HG03095 (cell line): ENCODE results near the gene DPYD.

Source experiments
- ATAC-seq: cut with Tn5 transposase; IDR thresholded peaks from one replicate; pipeline ENCODE4 v1.9.1; 2021; ENCODE audit warnings: moderate library complexity; ENCODE audit not compliant: unreplicated experiment

Gene DPYD

GRCh38 chr1:97844552-97845089 lies 76.2 kb downstream of the DPYD start:
- ATAC-seq, result no peak

- no peak for ATAC-seq
Observed at GRCh38 chr1:97841338-97841737, 79.5 kb downstream of the DPYD start.

- ATAC-seq, result no peak
Observed at GRCh38 chr1:97837161-97837560, 83.7 kb downstream of the DPYD start.

- ATAC-seq, result no peak
Observed at GRCh38 chr1:97834899-97835298, 85.9 kb downstream of the DPYD start.

GRCh38 chr1:97833881-97834280 lies 87.0 kb downstream of the DPYD start:
- ATAC-seq, result no peak

DNA sequence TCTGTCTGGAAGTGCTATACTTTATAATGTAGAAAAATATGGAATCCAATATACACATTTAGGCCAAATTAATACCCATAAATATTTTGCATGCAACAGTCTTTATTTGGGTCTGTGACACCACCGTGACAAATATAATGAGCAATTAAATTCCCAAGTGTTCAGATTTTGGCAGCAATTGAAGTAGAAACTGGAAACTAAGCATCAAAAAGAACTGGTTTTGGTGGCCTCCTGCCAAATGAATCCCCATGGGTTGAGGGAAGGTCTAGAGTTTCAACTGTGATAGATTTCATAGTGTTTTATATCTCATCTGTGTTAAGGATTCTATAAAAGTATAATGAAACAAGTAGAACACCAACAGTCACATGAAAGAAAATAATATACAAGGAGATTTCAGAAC lies 88.4 kb downstream of the DPYD start:
- no peak for ATAC-seq

DNA sequence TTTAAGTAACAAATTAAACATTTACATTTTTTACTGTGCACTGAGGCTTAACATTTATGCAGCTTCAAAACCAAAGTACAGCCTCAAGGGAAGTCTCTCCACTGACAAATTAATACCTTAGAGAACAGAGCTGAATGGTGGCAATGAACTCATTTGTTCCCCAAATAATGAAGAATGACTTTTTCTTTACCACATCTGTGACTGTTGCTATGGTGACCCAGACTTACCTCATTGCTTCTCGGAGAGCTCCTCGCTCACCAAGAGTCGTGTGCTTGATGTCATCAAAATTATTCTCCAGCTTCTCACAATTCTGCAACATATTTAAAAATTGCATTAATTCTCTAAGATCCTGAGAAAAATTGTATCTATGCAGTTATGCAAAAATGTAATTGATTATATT lies 92.9 kb downstream of the DPYD start:
- ATAC-seq, result no peak

GRCh38 chr1:97826820-97827219 lies 94.0 kb downstream of the DPYD start:
- no peak for ATAC-seq

- no peak for ATAC-seq
Observed at GRCh38 chr1:97824624-97825023, 96.2 kb downstream of the DPYD start.

- no peak for ATAC-seq
Observed at GRCh38 chr1:97824200-97824599, 96.6 kb downstream of the DPYD start.

DNA sequence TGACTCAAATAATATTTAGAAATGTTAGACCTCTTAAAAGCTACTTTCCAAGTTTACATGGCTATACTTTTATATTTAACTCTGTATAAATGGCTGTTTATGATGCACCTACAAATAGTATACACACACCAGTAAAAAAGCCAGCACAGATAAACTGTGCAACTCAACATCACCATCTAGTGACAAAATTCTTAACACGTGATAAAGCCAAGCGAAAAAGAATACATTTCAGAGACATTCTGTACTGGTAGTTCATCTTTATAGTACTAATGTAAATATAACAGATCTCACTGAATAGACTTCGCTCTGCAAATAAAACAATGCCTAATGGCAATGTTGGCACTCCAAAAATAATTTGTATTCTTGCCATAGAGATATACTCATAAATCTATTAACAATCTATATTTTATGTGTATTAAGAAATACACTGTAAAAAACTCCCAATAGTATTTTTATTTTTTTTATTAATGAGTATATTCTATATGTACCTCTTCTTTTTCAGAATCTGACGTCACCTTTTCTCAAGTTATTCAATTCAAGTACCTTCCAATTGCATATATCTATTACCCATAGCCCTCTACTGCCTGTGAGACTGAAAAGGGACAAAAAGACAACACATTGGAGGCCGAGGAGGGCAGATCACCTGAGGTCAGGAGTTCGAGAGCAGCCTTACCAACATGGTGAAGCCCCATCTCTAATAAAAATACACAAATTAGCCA lies 100.2 kb downstream of the DPYD start:
- ATAC-seq, result no peak

GRCh38 chr1:97816927-97817326 lies 103.9 kb downstream of the DPYD start:
- ATAC-seq, result no peak

DNA sequence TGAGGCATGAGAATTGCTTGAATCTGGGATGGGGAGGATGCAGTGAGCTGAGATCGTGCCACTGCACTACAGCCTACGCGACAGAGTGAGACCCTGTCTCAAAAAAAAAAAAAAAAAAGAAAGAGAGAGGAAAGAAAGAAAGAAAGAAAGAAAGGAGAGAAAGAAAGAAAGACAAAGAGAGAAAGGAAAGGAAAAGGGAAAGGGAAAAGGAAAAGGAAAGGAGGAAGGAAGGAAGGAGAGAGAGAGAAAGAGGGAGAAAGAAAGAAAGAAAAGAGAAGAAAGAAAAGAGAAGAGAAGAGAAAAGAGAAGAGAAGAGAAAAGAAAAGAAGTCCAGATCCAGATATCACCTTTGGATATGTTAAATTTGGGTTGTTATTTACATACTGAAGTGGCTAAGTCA lies 106.0 kb downstream of the DPYD start:
- no peak for ATAC-seq

GRCh38 chr1:97814121-97814520 lies 106.7 kb downstream of the DPYD start:
- ATAC-seq, result no peak

DNA sequence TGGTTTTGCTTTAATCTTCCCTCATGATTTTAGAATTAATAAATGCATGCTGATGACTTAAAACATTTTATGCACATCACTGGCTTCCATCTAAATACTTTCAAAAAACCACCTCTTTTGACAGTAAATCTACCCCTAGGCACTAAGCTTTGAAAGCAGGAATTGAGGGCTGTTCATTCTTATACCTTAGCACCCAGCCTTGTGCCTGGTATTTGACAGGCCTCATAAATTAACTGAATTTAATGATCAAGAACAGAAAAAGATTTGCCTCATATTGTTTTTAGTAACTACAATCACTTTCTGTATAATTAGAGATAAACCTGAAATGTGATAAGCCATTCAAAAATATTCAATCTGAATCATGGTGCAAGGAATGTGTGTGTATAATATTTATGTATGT lies 108.8 kb downstream of the DPYD start:
- no peak for ATAC-seq

DNA sequence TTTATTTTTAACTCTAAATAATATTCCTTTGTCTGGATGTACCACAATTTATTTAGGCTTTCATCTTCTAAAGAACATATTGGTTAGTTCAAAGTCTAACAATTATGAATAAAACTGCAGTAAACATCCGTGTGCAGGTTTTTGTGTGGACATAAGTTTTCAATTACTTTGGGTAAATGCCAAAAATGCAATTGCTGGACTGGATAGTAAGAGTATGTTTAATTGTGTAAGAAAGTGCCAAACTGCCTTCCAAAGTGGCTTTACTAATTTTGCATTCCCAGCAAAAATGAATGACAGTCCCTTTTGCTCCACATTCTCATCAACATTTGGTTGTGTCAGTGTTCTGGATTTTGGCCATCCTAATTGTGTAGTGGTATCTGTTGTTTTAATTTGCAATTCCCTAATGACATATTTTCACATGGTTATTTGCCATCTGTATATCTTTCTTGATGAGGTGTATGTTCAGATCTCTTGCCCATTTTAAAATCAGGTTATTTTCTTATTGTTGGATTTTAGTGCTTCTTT lies 113.8 kb downstream of the DPYD start:
- ATAC-seq, result no peak

DNA sequence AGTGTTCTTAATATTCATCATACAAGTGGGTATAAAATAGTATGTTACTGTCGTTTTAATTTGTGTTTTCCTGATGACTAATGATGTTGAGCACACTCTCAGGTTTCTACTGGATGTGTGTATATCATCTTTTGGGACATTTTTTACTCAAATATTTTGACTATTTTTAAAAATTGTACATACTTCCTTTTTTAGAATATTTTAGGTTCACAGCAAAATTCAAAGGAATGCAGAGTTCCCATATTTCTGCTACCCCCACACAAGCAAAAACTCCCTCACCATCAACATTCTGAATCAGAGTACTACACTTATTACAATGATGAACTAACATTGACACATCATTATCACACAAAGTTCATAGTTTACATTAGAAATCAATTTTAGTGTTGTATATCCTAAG lies 114.5 kb downstream of the DPYD start:
- no peak for ATAC-seq

DNA sequence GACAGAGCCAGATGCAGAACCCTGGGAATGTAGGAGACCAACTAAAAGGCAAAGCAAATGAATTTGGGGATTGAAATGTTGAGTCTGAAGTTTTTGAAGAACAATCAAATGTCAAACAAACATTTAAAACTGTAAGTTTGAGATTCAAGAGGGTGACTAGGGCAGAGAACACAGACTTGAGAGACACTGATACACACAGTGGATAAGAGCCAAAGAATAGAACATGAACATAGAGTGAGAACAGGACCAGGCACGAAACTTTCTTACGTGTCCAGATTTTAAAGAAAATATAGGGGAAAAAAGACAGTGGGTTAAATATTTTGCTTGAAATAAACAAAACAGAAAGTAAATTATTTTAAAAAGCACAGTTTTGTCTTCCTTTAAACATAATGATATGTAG lies 115.7 kb downstream of the DPYD start:
- no peak for ATAC-seq

DNA sequence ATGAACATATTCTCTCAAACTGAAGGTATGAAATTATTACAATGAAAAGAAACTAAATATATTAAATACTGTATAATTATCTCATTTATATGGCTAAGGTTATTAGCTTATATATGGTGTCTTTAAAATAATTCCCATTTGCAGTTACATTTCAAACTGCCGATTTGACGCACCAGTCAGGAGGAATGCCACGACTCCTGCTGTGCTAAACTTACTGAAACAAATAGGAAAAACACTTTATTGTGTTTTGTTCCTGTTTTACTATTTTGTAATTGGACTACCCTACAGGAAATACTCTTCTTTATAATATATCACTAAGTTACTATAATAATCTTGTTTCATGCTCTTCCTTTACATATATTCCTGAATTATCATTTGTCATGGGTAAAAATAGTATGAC lies 117.8 kb downstream of the DPYD start:
- no peak for ATAC-seq

DNA sequence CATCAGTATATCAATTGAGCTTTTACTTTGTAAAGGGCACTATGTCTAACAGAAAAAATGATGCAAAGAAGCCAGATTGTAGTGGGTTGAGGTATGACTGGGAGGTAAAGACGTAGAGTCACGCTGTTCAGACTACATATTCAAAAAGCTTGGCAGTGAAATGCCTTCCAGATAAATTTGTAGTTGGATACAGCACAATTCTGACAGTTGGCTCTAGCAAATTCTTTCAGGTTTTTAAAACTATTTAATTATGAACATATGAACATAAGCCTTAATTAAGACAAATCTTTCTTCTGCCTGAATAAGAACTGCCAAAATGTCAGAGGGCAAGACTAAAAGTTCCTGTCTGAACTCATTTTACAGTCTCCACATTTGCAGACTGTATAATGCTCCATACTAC lies 118.8 kb downstream of the DPYD start:
- ATAC-seq, result no peak

- no peak for ATAC-seq
Observed at GRCh38 chr1:97797403-97798183, 123.2 kb downstream of the DPYD start.

GRCh38 chr1:97796711-97797110 lies 124.1 kb downstream of the DPYD start:
- no peak for ATAC-seq
